UCSD-AML1 (cell line): ENCODE data around the gene ZNF48.
A peak's percentile ranks its signal among the peaks of the same experiment; 100 is the strongest.

ENCODE experiments used
- DNase-seq: peaks from one replicate; lab custom pipeline; 2025; ENCODE audit not compliant: unreplicated experiment; lab: John Stamatoyannopoulos, UW

The ZNF48 gene

DNA sequence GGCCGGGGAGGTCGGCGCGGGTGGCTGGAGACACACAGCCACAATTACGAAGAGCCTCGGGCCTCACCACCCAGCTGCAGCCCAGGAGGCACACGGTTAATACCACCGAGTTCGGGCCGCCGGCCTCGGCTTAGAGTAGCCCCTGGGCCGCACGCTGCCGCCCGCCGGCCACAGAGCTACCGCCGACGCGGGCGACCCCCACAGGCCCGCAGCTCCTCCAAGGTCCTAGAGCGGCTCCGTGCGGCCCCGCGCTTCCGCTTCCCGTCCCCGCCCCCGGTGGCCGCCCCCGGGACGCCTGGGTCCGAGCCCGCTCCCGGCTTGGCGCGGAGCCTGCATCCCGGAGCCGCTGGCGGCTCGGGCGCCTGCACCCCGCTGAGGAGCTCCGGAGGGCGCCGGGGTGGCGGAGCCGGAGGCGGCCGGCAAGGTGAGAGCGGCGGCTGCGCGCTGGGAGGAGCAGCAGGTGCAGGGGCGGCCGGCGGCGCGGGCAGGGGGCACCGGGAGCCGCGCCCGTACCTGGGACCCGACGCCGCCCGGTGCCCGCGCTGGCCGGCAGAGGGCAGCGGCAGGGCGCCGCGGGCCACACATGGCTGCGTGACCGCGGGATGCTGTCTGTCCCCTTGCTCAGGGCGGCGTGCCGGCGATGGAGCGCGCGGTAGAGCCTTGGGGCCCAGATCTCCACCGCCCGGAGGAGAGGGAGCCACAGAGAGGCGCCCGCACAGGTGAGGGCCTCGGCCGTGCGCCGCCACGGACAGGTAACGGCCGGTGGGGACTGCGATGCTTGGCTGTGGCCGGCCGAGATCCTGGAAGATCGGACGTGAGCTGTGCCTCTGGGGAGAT lies at the start of gene ZNF48:
Gene ZNF48, plus strand, starts transcription at position 266 of the 837 bp plus-strand sequence. Its CDS starts 375 bp downstream, at position 641.
- DNase-seq: peak; percentile 90

DNA sequence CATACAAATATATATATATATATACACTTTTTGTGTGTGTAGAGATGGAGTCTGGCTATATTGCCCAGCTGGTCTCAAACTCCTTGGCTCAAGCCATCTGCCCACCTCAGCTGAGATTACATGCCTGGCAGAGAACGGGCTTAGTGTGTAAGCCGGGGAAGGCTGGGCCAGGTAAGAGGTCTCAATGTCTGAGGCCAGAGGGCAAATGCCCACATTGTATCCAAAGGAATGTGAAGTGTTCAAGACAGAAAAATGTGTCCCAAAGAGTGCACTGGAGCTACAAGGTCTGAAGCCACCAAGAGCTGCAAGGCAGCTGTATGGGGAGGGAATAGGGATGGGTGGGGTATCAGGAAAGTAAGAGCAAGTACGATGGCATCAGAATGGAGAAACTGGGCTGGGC lies 48.9 kb upstream of the ZNF48 start:
- DNase-seq: no peak

DNA sequence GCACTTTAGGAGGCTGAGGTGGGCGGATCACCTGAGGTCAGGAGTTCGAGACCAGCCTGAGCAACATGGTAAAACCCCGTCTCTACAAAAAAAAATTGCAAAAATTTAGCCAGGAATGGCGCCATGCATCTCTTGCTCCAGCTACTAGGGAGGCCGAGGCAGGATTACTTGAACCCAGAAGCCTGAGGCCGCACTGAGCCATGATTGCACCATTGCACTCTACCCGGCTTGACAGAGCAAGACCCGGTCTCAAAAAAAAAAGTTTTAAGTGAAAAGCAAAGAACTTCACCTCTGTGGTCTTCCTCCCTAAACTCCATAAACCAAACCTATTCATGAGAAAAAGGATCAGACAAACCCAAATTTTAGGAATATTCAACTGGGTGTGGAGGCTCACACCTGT lies 47.1 kb upstream of the ZNF48 start:
- DNase-seq: no peak

DNA sequence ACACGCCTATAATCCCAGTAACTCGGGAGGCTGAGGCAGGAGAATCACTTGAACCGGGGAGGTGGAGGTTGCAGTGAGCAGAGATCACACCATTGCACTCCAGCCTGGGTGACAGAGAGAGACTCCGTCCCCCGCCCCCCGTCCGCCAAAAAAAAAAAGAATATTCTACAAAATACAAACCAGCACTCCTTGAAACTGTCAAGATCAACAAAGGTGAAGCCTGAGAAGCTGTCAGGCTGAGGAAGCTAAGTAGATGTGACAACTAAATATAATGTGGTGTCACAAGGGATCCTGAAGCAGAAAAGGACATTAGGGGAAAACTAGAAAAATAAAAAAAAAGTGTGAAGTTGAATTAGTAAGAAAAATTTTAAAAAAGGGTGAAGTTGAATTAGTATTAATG lies 46.3 kb upstream of the ZNF48 start:
- DNase-seq: no peak

DNA sequence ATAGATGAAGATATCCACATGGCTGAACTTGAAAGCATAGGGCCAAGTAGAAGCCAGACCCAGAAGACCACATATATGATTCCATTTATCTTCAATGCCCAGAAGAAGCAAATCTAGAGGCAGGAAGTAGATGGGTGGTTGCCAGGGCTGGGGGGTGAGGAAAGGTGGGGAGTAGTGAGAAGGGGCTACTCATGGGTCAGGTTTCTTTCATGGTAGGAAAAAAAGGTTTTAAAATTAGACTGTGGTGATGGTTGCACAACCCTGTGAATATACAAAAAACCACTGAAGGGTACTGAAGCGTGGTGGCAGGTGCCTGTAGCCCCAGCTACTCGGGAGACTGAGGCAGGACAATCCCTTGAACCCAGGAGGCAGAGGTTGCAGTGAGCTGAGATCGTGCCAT lies 45.5 kb upstream of the ZNF48 start:
- no peak for DNase-seq

DNA sequence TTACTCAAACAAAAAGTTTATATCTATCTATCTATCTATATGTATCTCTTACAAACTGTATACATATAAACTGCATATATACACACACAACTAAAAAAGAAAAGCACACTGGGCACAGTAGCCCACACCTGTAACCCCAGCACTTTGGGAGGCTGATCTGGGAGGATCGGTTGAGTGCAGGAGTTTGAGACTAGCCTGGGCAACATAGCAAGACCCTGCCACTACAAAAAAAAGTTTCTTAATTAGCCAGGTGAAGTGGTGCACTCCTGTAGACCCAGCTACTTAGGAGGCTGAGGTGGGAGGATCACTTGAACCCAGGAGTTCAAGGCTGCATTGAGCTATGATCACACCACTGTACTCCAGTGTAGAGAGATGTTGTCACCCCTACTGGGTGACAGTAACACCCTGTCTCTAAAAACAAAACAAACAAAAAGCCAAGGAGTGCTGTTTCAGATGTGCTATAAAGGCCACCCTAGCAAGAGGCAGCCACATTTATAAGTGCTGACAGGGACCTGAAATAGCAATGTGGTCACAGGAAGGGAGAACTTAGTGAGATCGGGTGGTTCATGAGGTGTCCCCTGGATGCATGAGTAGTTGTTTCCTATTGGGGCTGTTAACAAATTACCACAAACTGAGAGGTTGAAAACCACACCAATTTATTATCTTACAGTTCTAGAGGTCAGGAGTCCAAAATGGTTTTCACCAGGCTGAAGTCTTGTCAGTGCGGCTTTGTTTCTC lies 44.9 kb upstream of the ZNF48 start:
- no peak for DNase-seq

GRCh38 chr16:30351001-30351441 lies 44.2 kb upstream of the ZNF48 start:
- DNase-seq: no peak

DNA sequence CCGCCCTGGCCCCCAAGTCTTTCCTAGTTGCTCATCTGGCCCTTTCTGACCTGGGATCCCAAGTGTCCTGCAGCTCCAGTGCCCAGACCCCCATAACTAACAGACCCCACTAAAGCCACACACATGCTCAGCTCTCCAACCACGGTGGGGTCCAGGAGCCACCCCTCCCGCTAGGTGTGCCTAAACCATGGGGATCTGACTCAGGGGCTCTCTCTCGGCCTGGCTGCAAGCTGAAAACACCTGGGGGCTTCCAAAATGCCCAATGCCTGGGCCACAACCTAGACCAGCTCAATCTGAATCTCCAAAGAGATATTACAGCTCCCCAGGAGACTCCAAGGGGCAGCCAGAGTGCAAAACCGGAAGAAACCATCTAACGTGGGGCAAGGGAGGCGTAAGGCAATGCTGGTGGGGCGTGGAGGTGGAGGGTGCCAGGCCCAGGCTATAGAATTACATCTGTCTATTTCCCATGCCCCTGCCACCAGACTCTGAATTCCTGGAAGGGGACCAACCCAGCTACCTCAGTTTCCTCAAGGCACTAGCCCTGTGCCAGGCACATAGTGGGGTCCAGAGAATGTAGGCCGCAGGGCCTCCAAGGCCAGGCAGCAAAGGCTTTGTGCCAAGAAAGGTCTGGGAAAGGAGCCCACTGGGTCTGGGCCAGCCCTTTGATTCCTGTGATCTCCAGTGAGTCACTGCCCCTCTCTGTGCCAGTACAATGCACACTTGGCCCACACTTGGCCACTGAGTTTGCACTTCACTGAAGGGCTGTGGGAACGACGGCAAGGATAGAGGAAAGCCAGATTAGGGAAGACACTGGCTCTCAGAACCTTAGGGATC lies 43.4 kb upstream of the ZNF48 start:
- DNase-seq: no peak

- DNase-seq: no peak
These were observed 42.5 kb upstream of the ZNF48 start for GRCh38 chr16:30352488-30353401.

GRCh38 chr16:30353438-30354129 lies 41.6 kb upstream of the ZNF48 start:
- no peak for DNase-seq

- no peak for DNase-seq
These were observed 40.6 kb upstream of the ZNF48 start for GRCh38 chr16:30354423-30355143.

DNA sequence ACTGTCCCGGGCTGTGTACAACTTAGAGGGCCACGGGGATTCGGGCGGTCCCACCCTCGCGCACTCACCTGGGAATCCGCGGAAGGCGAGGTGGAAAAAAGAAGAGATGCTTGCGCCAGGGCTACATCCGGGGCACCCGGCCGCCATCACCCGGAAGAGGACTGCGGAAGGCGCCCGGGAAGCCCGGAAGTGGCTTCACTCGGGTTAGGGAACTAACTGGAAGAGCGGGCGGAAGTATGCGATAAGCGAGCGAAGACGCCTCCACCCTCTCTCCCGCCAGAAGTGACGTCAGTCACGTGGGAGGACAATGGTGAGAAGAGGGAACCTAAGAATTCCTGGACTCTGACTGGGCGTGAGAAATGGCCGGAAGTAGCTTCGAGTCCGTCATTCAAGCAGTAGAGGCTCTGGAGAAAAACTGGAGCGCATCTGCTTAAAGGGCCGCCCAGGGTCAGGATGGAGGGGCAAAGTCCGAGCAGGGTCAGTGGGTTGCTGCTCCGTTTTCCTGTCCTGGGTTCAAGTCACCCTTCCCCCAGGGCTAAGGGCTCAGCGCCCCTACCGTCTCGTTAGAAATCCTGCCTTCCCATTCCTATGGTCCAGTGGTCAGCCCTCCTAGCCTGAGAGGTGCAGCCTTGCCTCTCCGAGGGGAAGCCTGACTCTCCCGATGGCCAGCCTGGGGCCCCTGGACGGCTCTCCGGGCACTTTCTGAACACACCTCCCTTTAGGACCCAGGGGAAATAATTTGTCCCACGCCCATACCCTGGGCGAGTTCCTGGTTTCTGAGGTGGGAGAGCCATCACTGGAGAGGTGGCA lies 39.9 kb upstream of the ZNF48 start, which contains the start of gene CD2BP2:
Gene CD2BP2, minus strand, starts transcription at position 165 of the 810 bp plus-strand sequence. CDS start 627 bp downstream, outside the sequence.
- peak; percentile 95 for DNase-seq

DNA sequence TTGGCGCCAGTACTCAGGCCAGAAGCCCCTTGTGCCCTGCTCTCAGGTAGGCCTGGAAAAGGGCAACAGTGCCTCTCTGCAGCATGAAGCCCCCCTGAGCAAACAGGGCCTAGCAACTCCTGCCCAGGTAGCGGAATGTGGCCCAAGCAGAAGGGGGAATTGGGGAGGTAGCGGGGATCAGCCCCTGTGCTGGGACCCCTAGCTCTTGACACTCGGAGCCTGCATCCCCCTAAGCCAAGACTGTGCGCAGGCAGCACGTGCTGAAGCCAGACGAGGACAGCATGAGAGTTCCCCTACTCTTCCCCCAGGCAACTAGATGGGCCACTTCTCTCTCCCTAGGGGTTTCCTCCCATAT lies 39.3 kb upstream of the ZNF48 start:
- no peak for DNase-seq

DNA sequence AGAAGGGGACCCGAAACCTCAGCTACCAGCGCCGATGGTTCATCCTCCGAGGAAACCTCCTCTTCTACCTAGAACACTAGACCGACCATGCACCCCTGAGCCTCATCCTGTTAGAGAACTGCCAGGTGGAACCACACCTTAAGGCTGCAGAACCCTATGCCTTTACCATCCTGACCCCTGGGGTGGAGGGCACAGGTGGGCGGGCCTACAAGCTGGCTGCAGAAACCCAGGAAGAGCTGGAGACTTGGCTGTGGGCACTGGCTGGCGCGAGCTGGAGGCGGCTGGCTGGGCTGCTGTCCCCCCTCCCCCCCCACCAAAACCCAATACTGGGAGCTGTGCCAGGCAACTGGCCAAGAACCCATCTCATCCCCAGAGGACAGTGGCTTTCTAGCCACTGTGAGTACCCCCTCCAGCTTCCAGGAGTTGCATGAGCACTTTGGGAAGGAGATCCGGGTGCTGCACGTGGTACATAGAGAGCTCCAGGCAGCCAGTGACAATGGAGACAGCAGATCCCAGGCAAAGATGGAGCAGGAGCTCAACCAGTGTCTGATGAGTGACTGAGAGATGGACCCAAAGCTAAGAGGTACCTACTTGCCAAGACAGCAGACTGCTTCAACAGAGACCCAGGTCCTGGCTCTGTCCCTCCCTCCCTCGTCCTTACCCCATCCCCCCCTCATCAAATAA lies 38.7 kb upstream of the ZNF48 start:
- no peak for DNase-seq

DNA sequence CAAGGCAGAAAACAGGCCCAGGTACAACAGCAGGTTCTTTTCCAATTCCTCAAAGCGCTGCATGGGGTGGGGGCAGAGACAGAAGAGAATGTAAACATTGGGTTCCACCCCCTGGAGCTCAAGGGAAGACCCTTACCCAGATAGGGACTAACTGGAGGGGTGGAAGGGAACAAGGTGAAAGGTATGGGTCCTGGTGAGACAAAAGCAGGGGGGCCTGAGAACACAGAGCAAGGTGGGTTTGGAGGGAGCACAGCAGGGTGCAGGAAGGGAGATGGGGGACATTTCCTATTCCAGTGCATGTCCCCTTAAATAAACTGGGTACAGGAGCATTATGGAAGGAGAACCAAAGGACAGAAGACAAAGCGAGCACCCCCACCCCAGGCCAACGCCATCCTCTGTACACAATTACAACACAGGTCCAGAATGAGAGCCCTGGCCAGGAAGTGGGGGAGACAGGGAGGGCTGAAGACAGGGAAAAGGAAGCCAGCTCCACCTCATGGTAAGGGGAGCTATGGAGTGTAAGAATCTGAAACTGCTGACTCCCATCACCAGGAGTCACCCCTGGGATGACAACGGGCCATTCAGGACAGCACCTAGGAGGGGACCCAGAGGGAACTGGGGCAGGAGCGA lies 38.0 kb upstream of the ZNF48 start:
- no peak for DNase-seq

GRCh38 chr16:30357715-30358576 lies 37.3 kb upstream of the ZNF48 start:
- DNase-seq: no peak
